Activated naive CD8-positive, alpha-beta T cell treated with anti-CD3 and anti-CD28 coated beads, Interleukin-2, amount 50 U/mL, for 24 hours (primary cell): ENCODE measurements around the gene FHIP2A.

Source experiments
- ATAC-seq: fragments of 150-1000 bp; cut with Tn5 transposase; one replicate; pipeline ENCODE4 v1.10.0; 2021
- DNase-seq: peaks from one replicate; pipeline ENCODE4 v3.0.0; 2021
- H3K27ac Mint-ChIP-seq: one replicate; pipeline ENCODE4 v1.8.0; 2021; ENCODE audit warnings: mild to moderate bottlenecking, mixed read lengths
- H3K27me3 Mint-ChIP-seq: one replicate; pipeline ENCODE4 v1.8.0; 2021; ENCODE audit warnings: mixed read lengths
- H3K36me3 Mint-ChIP-seq: one replicate; pipeline ENCODE4 v1.8.0; 2021; ENCODE audit warnings: low read depth, mixed read lengths
- H3K4me1 Mint-ChIP-seq: one replicate; pipeline ENCODE4 v1.8.0; 2021; ENCODE audit warnings: mixed read lengths
- H3K4me3 Mint-ChIP-seq: one replicate; pipeline ENCODE4 v1.8.0; 2021; ENCODE audit warnings: mild to moderate bottlenecking, moderate library complexity, mixed read lengths
- H3K9me3 Mint-ChIP-seq: one replicate; pipeline ENCODE4 v1.8.0; 2021; ENCODE audit warnings: mixed read lengths

The FHIP2A gene

GRCh38 chr10:114802177-114802576 is 19.4 kb upstream of the FHIP2A start:
- no peak overlapping the region for H3K4me3 Mint-ChIP-seq
- H3K27me3 Mint-ChIP-seq = no peaks in the 10 kb centered on the region
- peaks cover 11% of the 10 kb centered on the region for H3K4me1 Mint-ChIP-seq
- H3K36me3 Mint-ChIP-seq = no peaks in the 10 kb centered on the region
- H3K9me3 Mint-ChIP-seq = no peaks in the 10 kb centered on the region
- ATAC-seq = no peak
- DNase-seq = no peak
- no peak overlapping the region for H3K27ac Mint-ChIP-seq

DNA sequence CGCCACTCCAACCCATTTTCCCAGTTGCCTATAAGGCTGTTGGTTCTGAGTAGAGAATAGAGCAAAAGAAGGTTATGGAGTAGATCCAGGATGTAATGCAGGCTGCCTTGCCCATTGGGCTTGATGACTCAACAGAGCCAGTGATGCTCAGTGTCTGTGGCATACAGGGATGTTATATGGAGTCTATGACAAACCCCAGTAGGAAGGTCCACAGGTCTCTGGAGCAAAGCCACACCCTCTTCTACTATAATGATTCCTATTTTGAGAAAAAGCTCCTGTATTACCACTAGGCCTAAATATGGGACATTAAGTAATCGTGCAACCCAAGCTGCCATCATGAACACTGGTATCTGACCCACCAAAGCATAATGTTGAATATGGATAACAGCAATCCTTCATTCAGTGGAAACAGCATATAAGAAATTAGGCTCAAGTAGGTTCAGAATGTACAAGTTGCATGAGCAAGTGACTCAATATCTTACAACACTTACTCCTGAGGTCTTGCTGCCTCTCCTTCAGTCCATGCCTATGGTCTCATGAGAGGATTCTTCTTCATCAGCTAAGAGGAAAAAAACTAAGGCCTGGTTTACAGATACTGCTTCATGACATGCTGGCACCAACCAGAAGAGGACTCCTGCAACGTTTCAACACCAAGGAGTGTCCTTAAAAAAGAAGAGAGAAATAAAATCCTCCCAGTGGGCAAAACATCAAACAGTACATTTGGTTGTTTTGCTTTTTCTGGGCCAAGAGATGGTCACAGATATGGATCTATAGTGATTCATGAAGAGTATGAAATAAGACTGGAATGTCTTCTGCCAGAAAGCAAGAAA is 14.8 kb upstream of the FHIP2A start:
- H3K27ac Mint-ChIP-seq = no peak overlapping the region

DNA sequence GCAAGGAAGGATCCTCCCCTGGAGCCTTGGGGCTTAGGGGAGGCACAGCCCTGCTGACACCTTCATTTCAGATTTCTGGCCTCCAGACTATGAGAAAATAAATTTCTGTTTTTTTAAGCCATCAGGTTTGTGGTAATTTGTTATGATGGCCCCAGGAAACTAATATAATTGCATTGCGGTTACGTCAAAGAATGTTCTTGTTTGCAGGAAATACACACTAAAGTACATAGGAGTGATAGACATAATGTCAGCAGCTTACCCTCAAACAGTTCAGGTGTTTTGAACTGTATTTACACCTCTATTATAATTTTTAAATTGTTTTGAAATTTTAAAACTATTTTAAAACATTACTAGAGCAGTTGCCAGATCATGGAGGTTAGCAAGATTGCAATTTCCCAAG is 12.6 kb upstream of the FHIP2A start:
- Mint-ChIP-seq H3K36me3 (no peaks in the 10 kb centered on the region), H3K27ac (no peak overlapping the region)
- ATAC-seq = no peak

More for the DNA sequence above, 14.8 kb upstream of the FHIP2A start:
- Mint-ChIP-seq H3K9me3 (no peaks in the 10 kb centered on the region), H3K4me3 (no peak overlapping the region), H3K27me3 (no peaks in the 10 kb centered on the region), H3K4me1 (peaks cover 11% of the 10 kb centered on the region), H3K36me3 (no peaks in the 10 kb centered on the region)
- DNase-seq (no peak), ATAC-seq (no peak)

GRCh38 chr10:114810926-114811325 is 10.7 kb upstream of the FHIP2A start:
- Mint-ChIP-seq H3K27ac (no peak overlapping the region), H3K4me3 (no peak overlapping the region)

More for the DNA sequence above, 12.6 kb upstream of the FHIP2A start:
- no peak overlapping the region for H3K4me3 Mint-ChIP-seq
- no peak for DNase-seq
- H3K27me3 Mint-ChIP-seq = no peaks in the 10 kb centered on the region
- H3K4me1 Mint-ChIP-seq = peaks cover 10% of the 10 kb centered on the region
- H3K9me3 Mint-ChIP-seq = no peaks in the 10 kb centered on the region

DNA sequence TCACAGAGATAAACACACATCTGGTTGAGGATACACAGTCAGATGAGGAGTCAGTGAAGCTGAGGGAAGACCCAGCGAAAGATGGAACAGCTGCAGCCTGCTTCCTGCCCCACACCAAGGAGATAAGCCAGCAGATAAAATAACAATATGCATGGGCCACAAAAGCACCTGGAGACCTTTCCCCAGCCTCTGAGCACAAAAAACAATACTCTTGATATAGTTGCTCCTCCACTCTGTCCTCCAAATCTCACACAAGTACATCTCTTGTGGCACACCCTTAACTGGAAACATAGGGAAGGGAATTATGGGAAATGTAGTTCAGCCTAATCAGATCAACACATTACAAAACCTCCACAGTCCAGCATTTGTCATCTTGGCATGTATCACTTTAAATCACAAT is 9.7 kb upstream of the FHIP2A start:
- ATAC-seq = no peak
- Mint-ChIP-seq H3K9me3 (no peaks in the 10 kb centered on the region), H3K27me3 (no peaks in the 10 kb centered on the region), H3K4me1 (peaks cover 10% of the 10 kb centered on the region), H3K27ac (no peak overlapping the region), H3K36me3 (no peaks in the 10 kb centered on the region), H3K4me3 (no peak overlapping the region)
- DNase-seq = no peak

More at GRCh38 chr10:114810926-114811325, 10.7 kb upstream of the FHIP2A start:
- H3K9me3 Mint-ChIP-seq = no peaks in the 10 kb centered on the region
- peaks cover 10% of the 10 kb centered on the region for H3K4me1 Mint-ChIP-seq
- no peaks in the 10 kb centered on the region for H3K36me3 Mint-ChIP-seq
- DNase-seq (no peak), ATAC-seq (peak; percentile 68)
- no peaks in the 10 kb centered on the region for H3K27me3 Mint-ChIP-seq

DNA sequence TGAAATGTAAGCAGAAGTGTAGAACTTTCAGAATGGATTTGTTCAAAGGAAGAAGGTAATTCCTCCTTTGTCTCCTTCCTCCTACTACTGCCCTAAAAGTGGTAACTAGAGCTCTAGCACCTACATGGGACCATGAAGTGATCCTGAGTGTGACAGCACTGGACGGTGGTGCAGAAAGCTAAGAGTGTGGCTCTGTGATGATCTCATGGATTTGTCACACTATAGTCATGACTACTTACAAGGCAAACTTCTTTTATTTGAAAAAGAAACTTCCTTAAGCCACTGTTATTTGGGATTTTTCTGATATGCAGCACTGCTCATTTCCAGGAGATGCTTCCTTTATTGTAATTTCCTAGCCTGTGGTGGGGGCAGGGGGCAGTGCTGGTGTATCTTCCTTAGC is 5.8 kb upstream of the FHIP2A start:
- Mint-ChIP-seq H3K4me1 (peaks cover 6% of the 10 kb centered on the region), H3K36me3 (no peaks in the 10 kb centered on the region), H3K27me3 (peaks cover 2% of the 10 kb centered on the region), H3K9me3 (no peaks in the 10 kb centered on the region), H3K4me3 (no peak overlapping the region), H3K27ac (no peak overlapping the region)
- DNase-seq = no peak
- ATAC-seq = no peak

DNA sequence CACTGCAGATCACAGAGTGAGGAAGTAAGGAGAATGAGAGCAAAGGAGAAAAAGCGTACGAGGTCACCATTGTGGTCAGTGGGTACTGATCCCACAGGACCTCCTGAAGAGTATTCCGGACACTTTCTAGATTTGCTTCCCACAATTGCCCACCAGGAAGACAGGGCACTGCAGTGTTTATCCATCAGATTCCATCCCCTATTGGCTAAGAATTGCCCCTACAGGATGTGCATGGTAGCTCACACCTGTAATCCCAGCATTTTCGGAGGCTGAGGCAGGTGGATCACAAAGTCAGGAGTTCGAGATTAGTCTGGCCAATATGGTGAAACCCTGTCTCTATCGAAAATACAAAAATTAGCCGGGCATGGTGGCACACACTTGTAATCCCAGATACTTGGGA is 5.3 kb upstream of the FHIP2A start:
- H3K4me3 Mint-ChIP-seq = no peak overlapping the region
- peaks cover 6% of the 10 kb centered on the region for H3K4me1 Mint-ChIP-seq
- DNase-seq (no peak), ATAC-seq (no peak)
- no peaks in the 10 kb centered on the region for H3K36me3 Mint-ChIP-seq
- H3K9me3 Mint-ChIP-seq = no peaks in the 10 kb centered on the region
- peaks cover 2% of the 10 kb centered on the region for H3K27me3 Mint-ChIP-seq
- no peak overlapping the region for H3K27ac Mint-ChIP-seq

GRCh38 chr10:114819322-114819721 is 2.3 kb upstream of the FHIP2A start:
- no peak overlapping the region for H3K4me3 Mint-ChIP-seq

DNA sequence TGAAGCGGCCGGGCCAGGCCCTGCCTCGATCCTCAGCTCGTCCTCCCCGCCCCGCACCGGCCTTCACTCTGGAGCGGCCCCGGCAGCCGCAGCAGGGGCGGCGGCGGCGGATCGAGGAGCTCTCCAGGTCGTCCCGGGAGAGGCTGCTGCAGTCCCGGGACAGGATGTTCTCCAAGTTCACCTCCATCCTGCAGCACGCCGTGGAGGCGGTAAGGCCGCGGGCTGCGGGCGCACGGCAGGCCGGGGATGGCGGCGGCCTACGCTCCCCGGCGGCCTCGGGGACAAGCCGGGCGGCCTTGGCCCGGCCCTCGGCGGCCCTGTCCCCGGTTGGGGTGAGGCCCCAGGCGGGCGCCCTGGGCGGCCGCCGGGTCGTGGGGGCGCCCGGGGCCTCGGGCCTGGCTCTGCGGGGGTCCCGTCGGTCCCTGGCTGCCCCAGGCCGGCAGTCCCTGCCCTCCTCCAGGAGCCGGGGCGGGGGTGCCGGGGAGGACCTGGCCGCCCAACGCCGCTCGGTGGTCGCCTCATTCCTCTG is 399 bp downstream of the FHIP2A start:
- peak; percentile 62 for ATAC-seq
- Mint-ChIP-seq H3K4me3 (peak overlapping the region; percentile 89), H3K27me3 (peaks cover 2% of the 10 kb centered on the region), H3K36me3 (peaks cover 5% of the 10 kb centered on the region), H3K9me3 (no peaks in the 10 kb centered on the region), H3K27ac (peak overlapping the region; percentile 86), H3K4me1 (peaks cover 38% of the 10 kb centered on the region)
- DNase-seq = no peak

More at GRCh38 chr10:114819322-114819721, 2.3 kb upstream of the FHIP2A start:
- no peaks in the 10 kb centered on the region for H3K9me3 Mint-ChIP-seq
- no peak for DNase-seq
- peaks cover 2% of the 10 kb centered on the region for H3K27me3 Mint-ChIP-seq
- H3K36me3 Mint-ChIP-seq = peaks cover 2% of the 10 kb centered on the region
- H3K4me1 Mint-ChIP-seq = peaks cover 20% of the 10 kb centered on the region
- H3K27ac Mint-ChIP-seq = no peak overlapping the region
- ATAC-seq = no peak

- Mint-ChIP-seq H3K4me3 (peak overlapping the region; percentile 89), H3K36me3 (peaks cover 7% of the 10 kb centered on the region), H3K27ac (peak overlapping the region; percentile 86), H3K9me3 (no peaks in the 10 kb centered on the region), H3K4me1 (peaks cover 41% of the 10 kb centered on the region), H3K27me3 (no peaks in the 10 kb centered on the region)
- ATAC-seq (peak; percentile 21), DNase-seq (peak; percentile 27)
Measured at GRCh38 chr10:114822444-114823076, 980 bp downstream of the FHIP2A start.

GRCh38 chr10:114823077-114823463 is 1.5 kb downstream of the FHIP2A start:
- Mint-ChIP-seq H3K36me3 (peaks cover 7% of the 10 kb centered on the region), H3K27me3 (no peaks in the 10 kb centered on the region), H3K4me1 (peaks cover 41% of the 10 kb centered on the region), H3K9me3 (no peaks in the 10 kb centered on the region), H3K27ac (peak overlapping the region; percentile 86), H3K4me3 (peak overlapping the region; percentile 89)
- no peak for ATAC-seq
- DNase-seq = no peak

DNA sequence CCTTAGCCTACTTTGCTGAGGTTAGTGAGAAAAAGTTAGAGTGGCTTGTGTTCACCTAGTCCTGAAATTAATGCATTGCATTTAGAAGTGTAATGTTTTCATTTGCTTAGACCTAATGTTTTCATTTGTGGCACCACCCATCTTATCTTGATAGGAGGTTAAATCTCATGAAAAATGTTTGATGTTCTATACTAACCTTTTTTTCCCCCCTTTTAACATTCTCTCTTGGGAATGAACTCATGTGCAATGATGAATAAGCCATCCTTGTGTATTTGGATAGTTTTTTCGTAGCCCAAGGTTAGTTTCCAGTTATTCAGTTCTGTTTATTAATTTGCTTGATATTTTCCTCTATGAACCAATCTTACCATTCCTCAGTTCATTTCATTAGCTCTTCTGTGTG is 2.8 kb downstream of the FHIP2A start:
- Mint-ChIP-seq H3K36me3 (peaks cover 7% of the 10 kb centered on the region), H3K27me3 (no peaks in the 10 kb centered on the region), H3K27ac (no peak overlapping the region), H3K4me3 (no peak overlapping the region), H3K9me3 (no peaks in the 10 kb centered on the region), H3K4me1 (peaks cover 46% of the 10 kb centered on the region)
- no peak for DNase-seq
- no peak for ATAC-seq

- peaks cover 57% of the 10 kb centered on the region for H3K4me1 Mint-ChIP-seq
Measured at GRCh38 chr10:114825513-114826253, 4.1 kb downstream of the FHIP2A start.

GRCh38 chr10:114829160-114829909 is 7.8 kb downstream of the FHIP2A start:
- no peak for DNase-seq
- no peaks in the 10 kb centered on the region for H3K27me3 Mint-ChIP-seq
- H3K27ac Mint-ChIP-seq = no peak overlapping the region
- H3K4me3 Mint-ChIP-seq = no peak overlapping the region
- ATAC-seq = no peak
- peaks cover 16% of the 10 kb centered on the region for H3K36me3 Mint-ChIP-seq
- H3K9me3 Mint-ChIP-seq = no peaks in the 10 kb centered on the region
- peaks cover 37% of the 10 kb centered on the region for H3K4me1 Mint-ChIP-seq

More at GRCh38 chr10:114825513-114826253, 4.1 kb downstream of the FHIP2A start:
- Mint-ChIP-seq H3K27me3 (no peaks in the 10 kb centered on the region), H3K36me3 (peaks cover 7% of the 10 kb centered on the region), H3K9me3 (no peaks in the 10 kb centered on the region), H3K4me3 (peak overlapping the region; percentile 41), H3K27ac (peak overlapping the region; percentile 37)
- no peak for ATAC-seq
- no peak for DNase-seq
